Adipocyte (in vitro differentiated cells): Measurements from ENCODE around the gene ZNF646.

Experiments used
- DNase-seq: peaks from one replicate; pipeline ENCODE4 v3.0.0-alpha.2; 2015; ENCODE audit warnings: low read depth
- H3K27me3 ChIP-seq: replicated peaks from 2 replicates; pipeline ENCODE4 v1.7.0; 2013; ENCODE audit warnings: mild to moderate bottlenecking, low read length, moderate library complexity; ENCODE audit not compliant: control insufficient read depth, insufficient read depth
- H3K36me3 ChIP-seq: 2 replicates; pipeline ENCODE4 v1.7.0; 2013; ENCODE audit warnings: low read length, mild to moderate bottlenecking, moderate library complexity; ENCODE audit not compliant: control insufficient read depth, insufficient read depth, severe bottlenecking
- H3K4me1 ChIP-seq: 2 replicates; pipeline ENCODE4 v1.7.0; 2013; ENCODE audit warnings: mild to moderate bottlenecking, low read length, moderate library complexity; ENCODE audit not compliant: control insufficient read depth, insufficient read depth
- H3K4me3 ChIP-seq: 2 replicates; pipeline ENCODE4 v1.7.0; 2013; ENCODE audit warnings: mild to moderate bottlenecking, low read length, moderate library complexity
- H3K9ac ChIP-seq: 2 replicates; pipeline ENCODE4 v1.7.0; 2013; ENCODE audit warnings: mild to moderate bottlenecking, low read length, moderate library complexity
- H3K9me3 ChIP-seq: 2 replicates; pipeline ENCODE4 v1.7.0; 2013; ENCODE audit warnings: mild to moderate bottlenecking, low read length, moderate library complexity; ENCODE audit not compliant: control insufficient read depth

ZNF646 gene

GRCh38 chr16:31087481-31087880 lies 13.3 kb downstream of the ZNF646 start:
- H3K4me1 ChIP-seq, result peaks cover 16% of the 10 kb centered on the region
- peaks cover 23% of the 10 kb centered on the region for H3K36me3 ChIP-seq
- H3K4me3 ChIP-seq, result no peak overlapping the region
- H3K9me3 ChIP-seq, result no peaks in the 10 kb centered on the region
- no peaks in the 10 kb centered on the region for H3K27me3 ChIP-seq
- no peak for DNase-seq
- no peak overlapping the region for H3K9ac ChIP-seq

GRCh38 chr16:31087971-31088370 lies 13.7 kb downstream of the ZNF646 start:
- Histone ChIP-seq H3K9ac (no peak overlapping the region), H3K36me3 (peaks cover 23% of the 10 kb centered on the region), H3K4me3 (no peak overlapping the region), H3K4me1 (peaks cover 16% of the 10 kb centered on the region), H3K27me3 (no peaks in the 10 kb centered on the region), H3K9me3 (no peaks in the 10 kb centered on the region)
- no peak for DNase-seq

GRCh38 chr16:31088459-31089183 lies 14.4 kb downstream of the ZNF646 start, which contains the start of gene PRSS53:
Gene PRSS53 (minus strand): TSS chr16:31088943. CDS start chr16:31088809, 134 bp downstream.
- H3K9me3 ChIP-seq, result no peaks in the 10 kb centered on the region
- no peak for DNase-seq
- peaks cover 14% of the 10 kb centered on the region for H3K4me1 ChIP-seq
- no peak within 1 kb of the TSS for H3K9ac ChIP-seq
- H3K27me3 ChIP-seq, result no peaks in the 10 kb centered on the region
- H3K4me3 ChIP-seq, result no peak within 1 kb of the TSS
- peaks cover 23% of the 10 kb centered on the region for H3K36me3 ChIP-seq

GRCh38 chr16:31089199-31089598 lies 15.0 kb downstream of the ZNF646 start:
- no peaks in the 10 kb centered on the region for H3K27me3 ChIP-seq
- H3K4me1 ChIP-seq, result peaks cover 18% of the 10 kb centered on the region
- H3K9ac ChIP-seq, result no peak overlapping the region
- DNase-seq, result no peak
- peaks cover 18% of the 10 kb centered on the region for H3K36me3 ChIP-seq
- H3K4me3 ChIP-seq, result no peak overlapping the region
- H3K9me3 ChIP-seq, result no peaks in the 10 kb centered on the region

GRCh38 chr16:31090540-31090939 lies 16.3 kb downstream of the ZNF646 start:
- no peaks in the 10 kb centered on the region for H3K9me3 ChIP-seq
- no peaks in the 10 kb centered on the region for H3K27me3 ChIP-seq
- H3K4me1 ChIP-seq, result peaks cover 23% of the 10 kb centered on the region
- DNase-seq, result peak; percentile 14
- H3K36me3 ChIP-seq, result peaks cover 14% of the 10 kb centered on the region
- peak overlapping the region; percentile 22 for H3K9ac ChIP-seq
- H3K4me3 ChIP-seq, result no peak overlapping the region

- no peaks in the 10 kb centered on the region for H3K9me3 ChIP-seq
- DNase-seq, result no peak
- no peaks in the 10 kb centered on the region for H3K27me3 ChIP-seq
- peak overlapping the region; percentile 23 for H3K9ac ChIP-seq
- peaks cover 14% of the 10 kb centered on the region for H3K36me3 ChIP-seq
- H3K4me1 ChIP-seq, result peaks cover 26% of the 10 kb centered on the region
- no peak overlapping the region for H3K4me3 ChIP-seq
Measured at GRCh38 chr16:31092330-31092729, 18.1 kb downstream of the ZNF646 start.

GRCh38 chr16:31093132-31093703 lies 19.0 kb downstream of the ZNF646 start:
- Histone ChIP-seq H3K9me3 (no peaks in the 10 kb centered on the region), H3K9ac (peak overlapping the region; percentile 92), H3K4me1 (peaks cover 26% of the 10 kb centered on the region), H3K36me3 (peaks cover 14% of the 10 kb centered on the region), H3K27me3 (no peaks in the 10 kb centered on the region), H3K4me3 (peak overlapping the region; percentile 88)
- peak; percentile 61 for DNase-seq

- Histone ChIP-seq H3K4me1 (peaks cover 26% of the 10 kb centered on the region), H3K9ac (peak overlapping the region; percentile 92)
- DNase-seq, result peak; percentile 47
Measured at GRCh38 chr16:31094088-31094423, 19.8 kb downstream of the ZNF646 start.

GRCh38 chr16:31094424-31095120 lies 20.4 kb downstream of the ZNF646 start, which contains the start of gene VKORC1:
Gene VKORC1 (minus strand): TSS chr16:31094797. CDS start chr16:31094729, 68 bp downstream.
- Histone ChIP-seq H3K36me3 (peaks cover 10% of the 10 kb centered on the region), H3K4me1 (peaks cover 26% of the 10 kb centered on the region), H3K27me3 (no peaks in the 10 kb centered on the region), H3K9ac (peak within 1 kb of the TSS; percentile 92), H3K4me3 (peak within 1 kb of the TSS; percentile 88), H3K9me3 (no peaks in the 10 kb centered on the region)
- DNase-seq, result peak; percentile 98

More at GRCh38 chr16:31094088-31094423, 19.8 kb downstream of the ZNF646 start:
- no peaks in the 10 kb centered on the region for H3K27me3 ChIP-seq
- no peaks in the 10 kb centered on the region for H3K9me3 ChIP-seq
- peaks cover 12% of the 10 kb centered on the region for H3K36me3 ChIP-seq
- peak overlapping the region; percentile 88 for H3K4me3 ChIP-seq

GRCh38 chr16:31099860-31100638 lies 25.8 kb downstream of the ZNF646 start:
- H3K9me3 ChIP-seq, result peaks cover 4% of the 10 kb centered on the region
- no peak for DNase-seq
- H3K27me3 ChIP-seq, result no peaks in the 10 kb centered on the region
- peaks cover 8% of the 10 kb centered on the region for H3K4me1 ChIP-seq
- no peak overlapping the region for H3K4me3 ChIP-seq
- no peak overlapping the region for H3K9ac ChIP-seq
- H3K36me3 ChIP-seq, result no peaks in the 10 kb centered on the region
